Fibroblast of the aortic adventitia (primary cell): Measurements from ENCODE around the gene SAMD14. TPM values are rescaled to one million over a fixed set of nuclear protein-coding genes. Genes with fewer than 3 reads are reported as not detected.

Experiments
- DNase-seq: peaks from one replicate; pipeline ENCODE4 v3.0.0-alpha.2; 2010; ENCODE audit warnings: low read depth
- H3K4me3 ChIP-seq: 2 replicates; pipeline ENCODE4 v1.5.1; 2011; ENCODE audit warnings: low read depth, mild to moderate bottlenecking, control low read depth, low read length, moderate library complexity
- total RNA-seq: library from RNA; depleted of rRNA; stranded (reverse); fragments of >200 nt; gene quantifications from 2 replicates; pipeline ENCODE4 v1.2.3, GENCODE V29; 2012; ENCODE audit warnings: low replicate concordance
- TF ChIP-seq, protein P1 (sequence below): IDR thresholded peaks from 2 replicates; pipeline ENCODE4 v1.5.1; 2011; ENCODE audit warnings: mild to moderate bottlenecking, low read length, control low read depth, inconsistent platforms; ENCODE audit not compliant: insufficient read depth

The SAMD14 gene
- total RNA-seq, 1 donor: 1.6 TPM

DNA sequence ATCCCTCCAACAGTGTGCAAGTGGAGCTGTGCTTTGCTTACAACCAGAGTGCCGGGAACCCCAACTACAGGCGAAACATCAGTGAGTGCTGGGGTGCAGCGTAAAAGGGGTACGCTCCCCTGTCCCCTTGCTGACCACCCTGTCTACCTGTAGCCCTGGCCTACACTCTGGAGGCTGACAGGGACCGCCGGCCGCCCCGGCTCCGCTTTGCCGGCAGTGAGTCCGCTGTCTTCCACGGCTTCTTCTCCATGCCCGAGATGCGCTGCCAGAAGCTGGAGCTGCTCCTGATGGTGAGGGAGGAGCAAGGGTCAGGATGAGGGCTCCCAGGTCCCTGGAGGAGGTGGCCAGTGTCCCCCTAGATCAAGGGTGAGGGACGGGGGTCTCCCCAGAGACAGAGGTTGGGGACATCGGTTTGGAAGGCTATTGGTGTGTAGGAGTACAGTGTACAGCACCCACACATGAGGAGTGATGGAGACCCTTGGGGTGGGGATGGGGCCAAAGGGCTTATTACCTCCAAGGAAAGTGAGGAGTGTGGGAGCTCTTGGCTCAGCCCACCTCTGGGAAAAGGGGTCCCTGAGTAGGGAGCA lies 54.4 kb downstream of the SAMD14 start:
- DNase-seq: no peak
- TF ChIP-seq, protein P1, sequence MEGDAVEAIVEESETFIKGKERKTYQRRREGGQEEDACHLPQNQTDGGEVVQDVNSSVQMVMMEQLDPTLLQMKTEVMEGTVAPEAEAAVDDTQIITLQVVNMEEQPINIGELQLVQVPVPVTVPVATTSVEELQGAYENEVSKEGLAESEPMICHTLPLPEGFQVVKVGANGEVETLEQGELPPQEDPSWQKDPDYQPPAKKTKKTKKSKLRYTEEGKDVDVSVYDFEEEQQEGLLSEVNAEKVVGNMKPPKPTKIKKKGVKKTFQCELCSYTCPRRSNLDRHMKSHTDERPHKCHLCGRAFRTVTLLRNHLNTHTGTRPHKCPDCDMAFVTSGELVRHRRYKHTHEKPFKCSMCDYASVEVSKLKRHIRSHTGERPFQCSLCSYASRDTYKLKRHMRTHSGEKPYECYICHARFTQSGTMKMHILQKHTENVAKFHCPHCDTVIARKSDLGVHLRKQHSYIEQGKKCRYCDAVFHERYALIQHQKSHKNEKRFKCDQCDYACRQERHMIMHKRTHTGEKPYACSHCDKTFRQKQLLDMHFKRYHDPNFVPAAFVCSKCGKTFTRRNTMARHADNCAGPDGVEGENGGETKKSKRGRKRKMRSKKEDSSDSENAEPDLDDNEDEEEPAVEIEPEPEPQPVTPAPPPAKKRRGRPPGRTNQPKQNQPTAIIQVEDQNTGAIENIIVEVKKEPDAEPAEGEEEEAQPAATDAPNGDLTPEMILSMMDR: no peak
- no peak overlapping the region for H3K4me3 ChIP-seq

DNA sequence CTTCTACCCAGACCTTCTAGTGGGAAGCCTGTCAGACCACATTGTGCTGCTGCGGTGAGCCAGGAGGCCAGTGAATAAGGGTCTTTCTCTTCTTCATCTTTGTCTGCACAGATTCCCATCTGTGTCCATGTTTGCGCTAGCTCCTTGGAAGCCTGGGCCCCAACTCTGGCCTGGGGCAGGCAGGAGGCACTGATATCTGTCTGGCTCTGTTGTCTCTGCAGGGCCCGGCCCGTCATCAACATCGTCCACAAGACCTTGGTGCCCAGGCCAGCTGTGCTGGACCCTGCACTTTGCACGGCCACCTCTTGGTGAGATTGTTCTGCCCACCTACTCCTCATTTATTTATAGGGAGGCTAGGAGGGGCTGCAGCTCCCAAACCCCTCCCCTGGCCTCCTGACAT lies 55.7 kb downstream of the SAMD14 start:
- no peak for DNase-seq
- TF ChIP-seq, protein P1: no peak
- H3K4me3 ChIP-seq: no peak overlapping the region

DNA sequence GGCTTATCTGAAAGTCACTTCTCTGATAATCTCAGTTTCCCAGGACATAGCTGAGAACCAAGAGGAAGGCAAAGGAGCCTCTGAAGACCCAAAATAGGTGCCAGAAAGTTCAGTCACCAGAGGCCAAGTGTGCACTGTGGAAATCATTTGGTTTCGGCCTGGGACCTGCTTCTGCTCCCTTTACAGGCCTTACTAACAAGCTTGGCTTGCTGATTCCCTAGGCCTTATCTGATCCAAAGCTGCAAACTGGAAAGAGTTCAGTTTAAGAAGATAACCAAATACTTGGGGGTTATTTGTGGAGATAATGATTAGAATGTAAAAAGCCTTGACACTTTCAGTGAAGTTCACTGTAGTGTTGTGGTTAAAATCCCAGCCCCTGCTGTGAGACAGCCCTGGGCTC lies 57.0 kb downstream of the SAMD14 start:
- H3K4me3 ChIP-seq: no peak overlapping the region
- no peak for DNase-seq
- TF ChIP-seq, protein P1: no peak

DNA sequence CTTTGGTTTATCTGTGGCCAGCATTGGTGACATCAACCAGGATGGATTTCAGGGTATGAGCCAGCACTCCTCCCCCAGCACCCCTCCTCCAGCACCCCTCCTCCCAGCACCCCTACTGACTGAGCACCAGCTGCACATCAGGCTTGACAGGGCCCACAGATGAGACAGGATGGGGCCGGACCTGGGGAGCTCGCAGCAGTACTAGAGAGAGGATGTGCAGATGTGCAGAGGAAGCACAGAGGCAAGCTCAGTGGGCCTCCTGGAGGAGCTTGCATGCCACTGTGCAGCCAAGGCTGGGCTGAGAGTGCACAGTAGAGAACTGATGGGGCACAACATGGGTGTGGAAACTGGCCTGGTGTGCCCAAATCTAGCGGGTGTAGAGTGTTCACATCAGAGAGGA lies 57.8 kb downstream of the SAMD14 start:
- no peak overlapping the region for H3K4me3 ChIP-seq
- TF ChIP-seq, protein P1: no peak
- DNase-seq: no peak

DNA sequence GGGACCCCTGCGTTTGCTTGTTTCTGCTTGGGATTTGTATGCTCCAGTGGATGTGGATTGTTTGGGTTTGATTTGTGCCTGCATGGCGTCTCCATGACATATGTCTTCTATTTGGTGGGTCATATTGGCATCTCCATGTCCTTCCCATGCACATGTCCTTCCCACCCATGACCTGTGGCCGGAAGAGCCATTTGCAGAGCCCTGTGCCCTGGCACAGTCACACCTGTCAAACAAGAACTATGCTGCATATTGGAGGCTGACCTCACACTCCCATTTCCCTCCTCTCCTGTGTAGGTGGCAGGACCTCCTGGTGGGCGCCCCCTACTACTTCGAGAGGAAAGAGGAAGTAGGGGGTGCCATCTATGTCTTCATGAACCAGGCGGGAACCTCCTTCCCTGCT lies 58.3 kb downstream of the SAMD14 start:
- no peak overlapping the region for H3K4me3 ChIP-seq
- DNase-seq: no peak
- TF ChIP-seq, protein P1: no peak

DNA sequence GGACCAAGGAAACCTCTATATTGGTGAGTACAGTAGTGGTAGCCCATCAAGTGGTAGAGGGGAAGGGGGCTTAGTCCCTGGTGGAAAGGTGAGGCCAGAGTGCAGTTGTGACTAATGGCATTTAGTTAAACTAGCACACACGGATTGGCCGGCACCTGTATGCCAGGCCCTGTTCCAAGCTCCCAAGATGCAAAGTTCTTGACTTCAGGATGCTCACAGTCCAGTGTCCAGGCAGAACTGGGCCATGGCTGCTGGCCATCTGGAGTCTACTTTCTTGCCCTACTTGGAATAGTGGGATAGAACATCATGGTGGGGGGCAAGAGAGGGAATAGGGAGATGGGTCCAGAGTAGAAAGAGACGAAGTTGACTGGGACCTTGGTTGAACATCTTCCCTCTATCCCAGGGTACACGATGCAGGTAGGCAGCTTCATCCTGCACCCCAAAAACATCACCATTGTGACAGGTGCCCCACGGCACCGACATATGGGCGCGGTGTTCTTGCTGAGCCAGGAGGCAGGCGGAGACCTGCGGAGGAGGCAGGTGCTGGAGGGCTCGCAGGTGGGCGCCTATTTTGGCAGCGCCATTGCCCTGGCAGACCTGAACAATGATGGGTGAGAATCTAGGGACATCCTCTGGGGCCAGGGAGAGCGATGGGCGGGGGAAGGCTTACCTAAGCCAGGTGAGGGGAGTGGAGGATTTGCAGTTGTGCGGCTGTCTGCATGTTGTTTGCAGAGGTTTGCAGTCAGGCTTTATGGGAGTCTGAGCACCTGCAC lies 58.9 kb downstream of the SAMD14 start:
- H3K4me3 ChIP-seq: no peak overlapping the region
- TF ChIP-seq, protein P1: no peak
- DNase-seq: no peak
